Astrocyte of the cerebellum (primary cell): ENCODE results near the gene KRTAP12-1.

Source experiments
- DNase-seq: peaks from one replicate; pipeline ENCODE4 v3.0.0-alpha.2; 2011; ENCODE audit warnings: low read depth
- H3K4me3 ChIP-seq: 2 replicates; pipeline ENCODE4 v1.5.1; 2011; ENCODE audit warnings: mild to moderate bottlenecking, low read depth, low read length, moderate library complexity
- CTCF ChIP-seq: IDR thresholded peaks from 2 replicates; pipeline ENCODE4 v1.5.1; 2012; ENCODE audit warnings: low read length, low read depth, moderate library complexity, mild to moderate bottlenecking; ENCODE audit errors: missing control alignments
- in situ Hi-C: cut with HindIII; loops from 2 replicates; pipeline ENCODE4 v1.10.0; 2017; ENCODE audit warnings: low sequenced_read_pairs

Gene KRTAP12-1

GRCh38 chr21:44720170-44720569 lies 38.2 kb upstream of the KRTAP12-1 start:
- no peak for DNase-seq
- in situ Hi-C loops = no loop called here
- no peak for TF ChIP-seq CTCF
- H3K4me3 ChIP-seq = no peak overlapping the region

- no peak for DNase-seq
- no peak overlapping the region for H3K4me3 ChIP-seq
- in situ Hi-C loops = loop anchor here (10.0 kb wide), 1 partner anchor 374 kb away; no protein-coding TSS in a partner anchor
- no peak for TF ChIP-seq CTCF
These were observed 36.6 kb upstream of the KRTAP12-1 start for GRCh38 chr21:44718571-44718970.

GRCh38 chr21:44718093-44718492 lies 36.1 kb upstream of the KRTAP12-1 start:
- in situ Hi-C loops = loop anchor here (10.0 kb wide), 1 partner anchor 373 kb away; no protein-coding TSS in a partner anchor
- no peak for TF ChIP-seq CTCF
- DNase-seq = no peak
- H3K4me3 ChIP-seq = no peak overlapping the region

GRCh38 chr21:44716984-44717383 lies 35.0 kb upstream of the KRTAP12-1 start:
- no peak for TF ChIP-seq CTCF
- no peak for DNase-seq
- no peak overlapping the region for H3K4me3 ChIP-seq
- in situ Hi-C loops = loop anchor here (10.0 kb wide), 1 partner anchor 372 kb away; no protein-coding TSS in a partner anchor

- in situ Hi-C loops = loop anchor here (10.0 kb wide), 1 partner anchor 370 kb away; no protein-coding TSS in a partner anchor
- no peak for DNase-seq
- no peak for TF ChIP-seq CTCF
- no peak overlapping the region for H3K4me3 ChIP-seq
These were observed 32.9 kb upstream of the KRTAP12-1 start for GRCh38 chr21:44714905-44715304.

GRCh38 chr21:44713846-44714245 lies 31.9 kb upstream of the KRTAP12-1 start:
- no peak for TF ChIP-seq CTCF
- H3K4me3 ChIP-seq = no peak overlapping the region
- in situ Hi-C loops = loop anchor here (10.0 kb wide), 1 partner anchor 369 kb away; no protein-coding TSS in a partner anchor
- DNase-seq = no peak
